Measurements from ENCODE around the gene MCC. TPM values are rescaled to one million over a fixed set of nuclear protein-coding genes. Genes with fewer than 3 reads are reported as not detected.

MCC gene
- total RNA-seq, 2 donors from 2014 or later = 164 to 187 TPM

GRCh38 chr5:113089653-113090335 is 398.5 kb downstream of the MCC start:
- no peaks in the 10 kb centered on the region for H3K27me3 ChIP-seq (ENCODE audit: control insufficient read depth, insufficient read depth, low read length, poor library complexity, severe bottlenecking)
- Mint-ChIP-seq H3K9me3 (no peaks in the 10 kb centered on the region), H3K4me1 (peaks cover 8% of the 10 kb centered on the region), H3K4me3 (no peak overlapping the region), H3K36me3 (ENCODE audit: low read depth) (peaks cover 79% of the 10 kb centered on the region), H3K27ac (no peak overlapping the region), H3K27me3 (ENCODE audit: insufficient read depth) (no peaks in the 10 kb centered on the region)
- TF ChIP-seq CTCF (conservative IDR thresholded peaks at IDR 0.05) = no peak
- H3K9me3 ChIP-seq (ENCODE audit: control insufficient read depth, low read length) = no peaks in the 10 kb centered on the region
- peak; percentile 13 for DNase-seq
- no peaks in the 10 kb centered on the region for H3K4me1 ChIP-seq (ENCODE audit: control insufficient read depth, insufficient read depth, low read length)
- H3K4me3 ChIP-seq (ENCODE audit: low read length) = no peak overlapping the region
- no peak overlapping the region for H3K9ac ChIP-seq (ENCODE audit: extremely low read depth, low read length, poor library complexity, severe bottlenecking)
- H3K36me3 ChIP-seq (ENCODE audit: control insufficient read depth, insufficient read depth, low read length) = peaks cover 97% of the 10 kb centered on the region
- WGBS, 2 experiments (ENCODE audit: insufficient coverage in 1 of 2, insufficient read length in 1 of 2) = 94 to 96% methylated on average over 6 of the region's 6 CpGs
- peak overlapping the region; percentile 43 for H3K27ac ChIP-seq (ENCODE audit: low read depth, low read length)

- no peak overlapping the region for H3K4me3 ChIP-seq (ENCODE audit: low read length)
- Mint-ChIP-seq H3K27ac (peak overlapping the region; percentile 6), H3K4me3 (no peak overlapping the region), H3K27me3 (ENCODE audit: insufficient read depth) (no peaks in the 10 kb centered on the region), H3K9me3 (no peaks in the 10 kb centered on the region), H3K36me3 (ENCODE audit: low read depth) (peaks cover 81% of the 10 kb centered on the region), H3K4me1 (peaks cover 8% of the 10 kb centered on the region)
- H3K27me3 ChIP-seq (ENCODE audit: control insufficient read depth, insufficient read depth, low read length, poor library complexity, severe bottlenecking) = no peaks in the 10 kb centered on the region
- no peak overlapping the region for H3K9ac ChIP-seq (ENCODE audit: extremely low read depth, low read length, poor library complexity, severe bottlenecking)
- no peaks in the 10 kb centered on the region for H3K4me1 ChIP-seq (ENCODE audit: control insufficient read depth, insufficient read depth, low read length)
- H3K36me3 ChIP-seq (ENCODE audit: control insufficient read depth, insufficient read depth, low read length) = peaks cover 98% of the 10 kb centered on the region
- WGBS, 2 experiments (ENCODE audit: insufficient coverage in 1 of 2, insufficient read length in 1 of 2) = 96 to 100% methylated on average over 4 to 5 of the region's 5 CpGs
- no peak for TF ChIP-seq CTCF (conservative IDR thresholded peaks at IDR 0.05)
- no peak for DNase-seq
- H3K9me3 ChIP-seq (ENCODE audit: control insufficient read depth, low read length) = no peaks in the 10 kb centered on the region
- H3K27ac ChIP-seq (ENCODE audit: low read depth, low read length) = no peak overlapping the region
These were observed 400.2 kb downstream of the MCC start for GRCh38 chr5:113087976-113088514.

GRCh38 chr5:113085880-113086409 is 402.3 kb downstream of the MCC start:
- H3K4me1 ChIP-seq (ENCODE audit: control insufficient read depth, insufficient read depth, low read length) = no peaks in the 10 kb centered on the region
- Mint-ChIP-seq H3K27ac (no peak overlapping the region), H3K4me3 (no peak overlapping the region)

More at GRCh38 chr5:113085880-113086409, 402.3 kb downstream of the MCC start:
- H3K36me3 ChIP-seq (ENCODE audit: control insufficient read depth, insufficient read depth, low read length) = peaks cover 98% of the 10 kb centered on the region
- TF ChIP-seq CTCF (conservative IDR thresholded peaks at IDR 0.05) = no peak
- H3K9ac ChIP-seq (ENCODE audit: extremely low read depth, low read length, poor library complexity, severe bottlenecking) = no peak overlapping the region
- no peak overlapping the region for H3K27ac ChIP-seq (ENCODE audit: low read depth, low read length)
- Mint-ChIP-seq H3K9me3 (no peaks in the 10 kb centered on the region), H3K36me3 (ENCODE audit: low read depth) (peaks cover 86% of the 10 kb centered on the region), H3K4me1 (peaks cover 14% of the 10 kb centered on the region), H3K27me3 (ENCODE audit: insufficient read depth) (no peaks in the 10 kb centered on the region)
- H3K27me3 ChIP-seq (ENCODE audit: control insufficient read depth, insufficient read depth, low read length, poor library complexity, severe bottlenecking) = no peaks in the 10 kb centered on the region
- H3K4me3 ChIP-seq (ENCODE audit: low read length) = no peak overlapping the region
- 93 to 96% methylated on average over 7 of the region's 7 CpGs for WGBS, 2 experiments (ENCODE audit: insufficient coverage in 1 of 2, insufficient read length in 1 of 2)
- DNase-seq = peak; percentile 11
- peaks cover 2% of the 10 kb centered on the region for H3K9me3 ChIP-seq (ENCODE audit: control insufficient read depth, low read length)
